GM18868 (cell line): ENCODE data around the gene KLK1.
"Not testable (repeated sequence)": the region's sequence is repeated elsewhere in the genome, so short reads cannot be mapped to it uniquely, and the experiment has no call there.

Source experiments
- ATAC-seq: cut with Tn5 transposase; IDR thresholded peaks from one replicate; pipeline ENCODE4 v1.9.1; 2021; ENCODE audit warnings: mild to moderate bottlenecking, moderate library complexity; ENCODE audit not compliant: unreplicated experiment

KLK1 gene

GRCh38 chr19:50770164-50770563 is 53.4 kb downstream of the KLK1 start, which contains the start of gene GPR32:
GPR32 (plus strand) TSS chr19:50770464; CDS start chr19:50770601, 137 bp downstream.
- ATAC-seq, result not testable (repeated sequence)
